Uterus (tissue), 4 donors: ENCODE results near the gene OXSM. TPM values are rescaled to one million over a fixed set of nuclear protein-coding genes. Genes with fewer than 3 reads are reported as not detected.
A peak's percentile ranks its signal among the peaks of the same experiment; 100 is the strongest.

ENCODE experiments used
- DNase-seq, 2 donors: peaks; one replicate each; pipeline ENCODE4 v3.0.0-alpha.2; 2019 to 2020
- H3K27ac ChIP-seq, 2 donors: fragments of 200-600 bp; sonication (generic); 1 replicate in 1 of 2; 2 replicates in 1 of 2; pipeline ENCODE4 v1.5.1; 2016 to 2018
- H3K27me3 ChIP-seq, 2 donors: fragments of 200-600 bp; sonication (generic); one replicate each; pipeline ENCODE4 v1.5.1; 2018 to 2019; ENCODE audit warnings: control low read depth in 1 of 2
- H3K36me3 ChIP-seq, 2 donors: fragments of 200-600 bp; sonication (generic); one replicate each; pipeline ENCODE4 v1.5.1; 2019; ENCODE audit warnings: control low read depth in 1 of 2
- H3K4me1 ChIP-seq, 2 donors: fragments of 200-600 bp; sonication (generic); one replicate each; pipeline ENCODE4 v1.5.1; 2018 to 2019; ENCODE audit warnings: control low read depth in 1 of 2
- H3K4me3 ChIP-seq, 2 donors: fragments of 200-600 bp; sonication (generic); 1 replicate in 1 of 2; 2 replicates in 1 of 2; pipeline ENCODE4 v1.5.1; 2018 to 2019; ENCODE audit warnings: mild to moderate bottlenecking in 1 of 2
- H3K9me3 ChIP-seq, 2 donors: fragments of 200-600 bp; sonication (generic); one replicate each; pipeline ENCODE4 v1.5.1; 2019; ENCODE audit warnings: control low read depth in 1 of 2
- CTCF ChIP-seq, 4 experiments: fragments of 200-600 bp in 2 of 4; fragments of 450-650 bp in 2 of 4; sonication (generic) in 2 of 4; IDR thresholded peaks; one replicate each; pipeline ENCODE4 v1.5.1; 2016 to 2019; ENCODE audit warnings: antibody characterized with exemption in 4 of 4, mild to moderate bottlenecking in 2 of 4, moderate library complexity in 1 of 4
- POLR2A ChIP-seq, 2 donors: fragments of 450-650 bp; IDR thresholded peaks; one replicate each; pipeline ENCODE4 v1.6.1; 2016; ENCODE audit warnings: antibody characterized with exemption in 2 of 2, mild to moderate bottlenecking in 1 of 2, moderate library complexity in 1 of 2
- intact Hi-C: fragments of 100-400 bp; cut with DNase I; formaldehyde crosslinking; loops from one replicate; pipeline ENCODE4 v1.15.1; 2023; ENCODE audit warnings: low total_unique reads
- total RNA-seq, 4 donors: library from RNA; depleted of rRNA in 3 of 4; stranded (reverse); fragments of >200 nt in 3 of 4; gene quantifications; one replicate each; pipeline versions ENCODE4 v1.1.0 to v1.2.4, GENCODE V29; 2014 to 2023
- donor health status: DM: yes; HTN: yes; CAD: no.

Gene OXSM
- total RNA-seq, 4 donors from 2014 or later = 4.9 to 29.0 (median 12.8) TPM

DNA sequence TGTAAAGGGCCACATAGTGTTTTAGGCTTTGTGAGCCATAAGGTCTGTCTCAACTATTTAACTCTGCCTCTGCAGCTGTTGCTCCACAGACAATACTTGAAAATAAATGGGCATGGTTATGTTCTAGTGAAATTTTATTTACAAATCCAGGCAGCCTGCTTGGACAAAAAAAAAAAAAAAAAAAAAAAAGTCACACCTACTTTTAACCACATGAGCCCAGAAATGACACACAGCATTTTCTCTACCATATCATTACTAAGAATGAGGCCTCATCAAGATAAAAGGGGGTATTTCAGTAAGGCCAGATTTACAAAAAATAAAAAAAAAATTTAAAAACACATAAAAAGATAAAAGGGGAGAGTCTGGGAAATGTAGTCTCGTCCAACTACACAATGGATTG is 4.9 kb upstream of the OXSM start:
- Histone ChIP-seq H3K9me3 (no peaks in the 10 kb centered on the region), H3K27ac (no peak overlapping the region), H3K4me1 (no peaks in the 10 kb centered on the region), H3K36me3 (no peaks in the 10 kb centered on the region), H3K27me3 (no peaks in the 10 kb centered on the region), H3K4me3 (no peak overlapping the region)
- intact Hi-C loops = no loop called here
- TF ChIP-seq POLR2A (IDR thresholded peaks at IDR 0.05) = no peak
- TF ChIP-seq CTCF (IDR thresholded peaks at IDR 0.05) = no peak
- DNase-seq = no peak

DNA sequence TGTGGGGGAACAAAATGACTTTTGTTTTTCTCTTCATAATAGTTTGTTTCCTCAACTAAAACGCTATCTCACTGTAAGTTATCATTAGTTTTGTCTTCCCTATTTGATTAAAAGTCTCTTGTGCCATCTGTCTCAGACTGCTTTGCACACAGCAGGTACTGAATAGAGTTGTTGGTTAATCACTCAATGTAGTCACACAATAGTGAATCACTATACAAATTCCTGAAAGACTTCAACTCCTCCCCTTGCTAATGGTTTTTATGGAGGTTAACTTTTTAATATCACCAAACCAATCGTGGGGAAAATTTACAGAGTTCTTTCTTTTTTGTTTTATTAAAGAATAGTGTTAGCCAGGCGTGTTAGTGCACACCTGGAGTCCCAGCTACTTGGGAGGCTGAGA is 4.1 kb upstream of the OXSM start:
- Histone ChIP-seq H3K4me3 (no peak overlapping the region), H3K4me1 (no peaks in the 10 kb centered on the region), H3K36me3 (no peaks in the 10 kb centered on the region), H3K27ac (no peak overlapping the region), H3K27me3 (no peaks in the 10 kb centered on the region), H3K9me3 (no peaks in the 10 kb centered on the region)
- intact Hi-C loops = no loop called here
- DNase-seq = no peak
- no peak for TF ChIP-seq CTCF (IDR thresholded peaks at IDR 0.05)
- no peak for TF ChIP-seq POLR2A (IDR thresholded peaks at IDR 0.05)

GRCh38 chr3:25787689-25788088 is 2.2 kb upstream of the OXSM start:
- intact Hi-C loops = no loop called here
- H3K27ac ChIP-seq = no peak overlapping the region
- no peak for DNase-seq
- H3K4me1 ChIP-seq = no peaks in the 10 kb centered on the region
- H3K36me3 ChIP-seq = no peaks in the 10 kb centered on the region
- no peaks in the 10 kb centered on the region for H3K9me3 ChIP-seq
- H3K4me3 ChIP-seq = no peak overlapping the region
- no peaks in the 10 kb centered on the region for H3K27me3 ChIP-seq
- TF ChIP-seq POLR2A (IDR thresholded peaks at IDR 0.05) (no peak), CTCF (IDR thresholded peaks at IDR 0.05) (no peak)

- no peak for DNase-seq
- H3K4me3 ChIP-seq = peak overlapping the region; percentile 56 to 76
- H3K27ac ChIP-seq = peak overlapping the region in 1 of 2 donors; percentile 86
- TF ChIP-seq POLR2A (IDR thresholded peaks at IDR 0.05) (no peak), CTCF (IDR thresholded peaks at IDR 0.05) (no peak)
- H3K36me3 ChIP-seq = no peaks in the 10 kb centered on the region
- intact Hi-C loops = no loop called here
- H3K4me1 ChIP-seq = no peaks in the 10 kb centered on the region
- no peaks in the 10 kb centered on the region for H3K27me3 ChIP-seq
- H3K9me3 ChIP-seq = no peaks in the 10 kb centered on the region
Observed at GRCh38 chr3:25789209-25789595, 688 bp upstream of the OXSM start.

DNA sequence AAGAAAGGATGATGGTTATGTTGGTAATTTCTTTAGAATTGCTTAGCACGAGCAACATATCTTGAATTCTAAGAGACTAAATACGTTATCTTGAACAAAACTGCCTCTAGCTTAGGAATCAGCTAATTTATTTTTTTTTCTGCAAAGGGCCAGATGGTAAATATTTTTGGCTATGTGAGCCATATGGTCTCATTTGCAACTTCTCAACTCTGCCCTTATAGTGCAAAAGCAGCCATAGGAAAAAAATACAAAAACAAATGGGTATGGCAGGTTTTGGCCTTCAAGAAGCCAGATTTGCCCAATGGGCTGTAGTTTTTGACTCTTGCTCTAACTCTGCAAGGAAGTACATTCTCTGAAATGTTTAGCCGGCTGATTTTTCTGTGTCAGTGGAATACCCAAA is 11.9 kb downstream of the OXSM start:
- no peaks in the 10 kb centered on the region for H3K36me3 ChIP-seq
- TF ChIP-seq CTCF (IDR thresholded peaks at IDR 0.05) (no peak), POLR2A (IDR thresholded peaks at IDR 0.05) (no peak)
- H3K27me3 ChIP-seq = no peaks in the 10 kb centered on the region
- no peak overlapping the region for H3K27ac ChIP-seq
- H3K4me3 ChIP-seq = no peak overlapping the region
- no peaks in the 10 kb centered on the region for H3K9me3 ChIP-seq
- intact Hi-C loops = no loop called here
- DNase-seq = no peak
- no peaks in the 10 kb centered on the region for H3K4me1 ChIP-seq
